ENCODE measurements around the gene DDIT3.
A peak's percentile ranks its signal among the peaks of the same experiment; 100 is the strongest.

Gene DDIT3

GRCh38 chr12:57476162-57476992 lies 43.9 kb downstream of the DDIT3 start:
- TF ChIP-seq CTCF (conservative IDR thresholded peaks at IDR 0.05; ENCODE audit: control insufficient read depth, insufficient read depth, low read depth, low read length), result no peak
- no peak for DNase-seq (ENCODE audit: low read depth)
- H3K4me3 ChIP-seq (ENCODE audit: control insufficient read depth, low read depth, low read length), result no peak overlapping the region

GRCh38 chr12:57475271-57476161 lies 44.8 kb downstream of the DDIT3 start:
- no peak overlapping the region for H3K4me3 ChIP-seq (ENCODE audit: control insufficient read depth, low read depth, low read length)
- DNase-seq (ENCODE audit: low read depth), result peak; percentile 21
- TF ChIP-seq CTCF (conservative IDR thresholded peaks at IDR 0.05; ENCODE audit: control insufficient read depth, insufficient read depth, low read depth, low read length), result no peak

GRCh38 chr12:57474862-57475261 lies 45.5 kb downstream of the DDIT3 start:
- no peak overlapping the region for H3K4me3 ChIP-seq (ENCODE audit: control insufficient read depth, low read depth, low read length)
- DNase-seq (ENCODE audit: low read depth), result no peak
- TF ChIP-seq CTCF (conservative IDR thresholded peaks at IDR 0.05; ENCODE audit: control insufficient read depth, insufficient read depth, low read depth, low read length), result no peak

- DNase-seq (ENCODE audit: low read depth), result no peak
- no peak for TF ChIP-seq CTCF (conservative IDR thresholded peaks at IDR 0.05; ENCODE audit: control insufficient read depth, insufficient read depth, low read depth, low read length)
- H3K4me3 ChIP-seq (ENCODE audit: control insufficient read depth, low read depth, low read length), result no peak overlapping the region
Observed at GRCh38 chr12:57474430-57474829, 45.9 kb downstream of the DDIT3 start.

- no peak for TF ChIP-seq CTCF (conservative IDR thresholded peaks at IDR 0.05; ENCODE audit: control insufficient read depth, insufficient read depth, low read depth, low read length)
- no peak for DNase-seq (ENCODE audit: low read depth)
- H3K4me3 ChIP-seq (ENCODE audit: control insufficient read depth, low read depth, low read length), result no peak overlapping the region
Observed at GRCh38 chr12:57473886-57474285, 46.4 kb downstream of the DDIT3 start.

- no peak for TF ChIP-seq CTCF (conservative IDR thresholded peaks at IDR 0.05; ENCODE audit: control insufficient read depth, insufficient read depth, low read depth, low read length)
- no peak overlapping the region for H3K4me3 ChIP-seq (ENCODE audit: control insufficient read depth, low read depth, low read length)
Observed at GRCh38 chr12:57473392-57473791, 46.9 kb downstream of the DDIT3 start.

More at GRCh38 chr12:57473392-57473791, 46.9 kb downstream of the DDIT3 start:
- DNase-seq (ENCODE audit: low read depth), result no peak
